Stomach smooth muscle (tissue), 2 donors: ENCODE data around the gene OSBP.

Experiments used
- H3K27ac ChIP-seq: one replicate; pipeline ENCODE4 v1.7.0; 2013; ENCODE audit warnings: mild to moderate bottlenecking, low read length, inconsistent platforms
- H3K27me3 ChIP-seq, 2 donors: one replicate each; pipeline ENCODE4 v1.7.0; 2013; ENCODE audit warnings: low read length in 2 of 2; ENCODE audit not compliant: insufficient read depth in 2 of 2, control insufficient read depth in 1 of 2
- H3K36me3 ChIP-seq, 2 donors: one replicate each; pipeline ENCODE4 v1.7.0; 2013; ENCODE audit warnings: low read length in 2 of 2; ENCODE audit not compliant: control insufficient read depth in 2 of 2, insufficient read depth in 2 of 2
- H3K4me1 ChIP-seq: one replicate; pipeline ENCODE4 v1.7.0; 2013; ENCODE audit warnings: low read length; ENCODE audit not compliant: control insufficient read depth, insufficient read depth
- H3K4me3 ChIP-seq, 2 donors: one replicate each; pipeline ENCODE4 v1.7.0; 2013; ENCODE audit warnings: low read length in 2 of 2
- H3K9ac ChIP-seq, 2 donors: one replicate each; pipeline ENCODE4 v1.7.0; 2013; ENCODE audit warnings: low read length in 2 of 2, mild to moderate bottlenecking in 1 of 2
- H3K9me3 ChIP-seq, 2 donors: one replicate each; pipeline ENCODE4 v1.7.0; 2013; ENCODE audit warnings: low read length in 2 of 2; ENCODE audit not compliant: control insufficient read depth in 2 of 2
- donor health status: healthy.
- donor health status: Pancreatic carcinoma.

Gene OSBP, protein sequence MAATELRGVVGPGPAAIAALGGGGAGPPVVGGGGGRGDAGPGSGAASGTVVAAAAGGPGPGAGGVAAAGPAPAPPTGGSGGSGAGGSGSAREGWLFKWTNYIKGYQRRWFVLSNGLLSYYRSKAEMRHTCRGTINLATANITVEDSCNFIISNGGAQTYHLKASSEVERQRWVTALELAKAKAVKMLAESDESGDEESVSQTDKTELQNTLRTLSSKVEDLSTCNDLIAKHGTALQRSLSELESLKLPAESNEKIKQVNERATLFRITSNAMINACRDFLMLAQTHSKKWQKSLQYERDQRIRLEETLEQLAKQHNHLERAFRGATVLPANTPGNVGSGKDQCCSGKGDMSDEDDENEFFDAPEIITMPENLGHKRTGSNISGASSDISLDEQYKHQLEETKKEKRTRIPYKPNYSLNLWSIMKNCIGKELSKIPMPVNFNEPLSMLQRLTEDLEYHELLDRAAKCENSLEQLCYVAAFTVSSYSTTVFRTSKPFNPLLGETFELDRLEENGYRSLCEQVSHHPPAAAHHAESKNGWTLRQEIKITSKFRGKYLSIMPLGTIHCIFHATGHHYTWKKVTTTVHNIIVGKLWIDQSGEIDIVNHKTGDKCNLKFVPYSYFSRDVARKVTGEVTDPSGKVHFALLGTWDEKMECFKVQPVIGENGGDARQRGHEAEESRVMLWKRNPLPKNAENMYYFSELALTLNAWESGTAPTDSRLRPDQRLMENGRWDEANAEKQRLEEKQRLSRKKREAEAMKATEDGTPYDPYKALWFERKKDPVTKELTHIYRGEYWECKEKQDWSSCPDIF

GRCh38 chr11:59615637-59616395, at the start of gene OSBP:
TSS of gene OSBP (minus strand) at chr11:59615774. CDS start at chr11:59615664, 110 bp downstream.
- H3K9me3 ChIP-seq = no peaks in the 10 kb centered on the region
- H3K36me3 ChIP-seq = no peaks in the 10 kb centered on the region
- H3K9ac ChIP-seq = peak within 1 kb of the TSS; percentile 83 to 97
- H3K4me3 ChIP-seq = peak within 1 kb of the TSS; percentile 88 to 97
- H3K27ac ChIP-seq = peak within 1 kb of the TSS; percentile 97
- no peaks in the 10 kb centered on the region for H3K27me3 ChIP-seq
- H3K4me1 ChIP-seq = peaks cover 28% of the 10 kb centered on the region

DNA sequence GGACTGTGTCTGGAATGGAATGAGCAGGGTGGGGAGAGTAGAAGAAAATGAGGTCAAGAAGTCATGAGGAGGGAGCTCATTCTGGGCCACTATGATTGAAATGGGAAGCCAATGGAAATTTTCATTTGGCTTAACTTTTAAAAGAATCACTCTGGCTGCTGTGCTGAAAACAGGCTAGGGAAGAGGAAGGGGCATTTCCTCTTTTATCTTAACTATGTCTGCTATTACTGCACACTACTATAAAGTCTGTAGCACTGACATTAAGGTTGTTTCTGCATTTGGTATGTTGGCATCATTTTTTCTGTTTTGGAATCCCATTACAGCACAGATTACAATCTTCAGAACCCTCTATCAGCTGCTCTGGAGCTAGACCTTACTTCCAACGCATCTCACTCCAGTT, 45.0 kb upstream of the OSBP start:
- Histone ChIP-seq H3K4me3 (no peak overlapping the region), H3K36me3 (peaks cover 19 to 32% of the 10 kb centered on the region in 2 donors), H3K9me3 (no peaks in the 10 kb centered on the region)

DNA sequence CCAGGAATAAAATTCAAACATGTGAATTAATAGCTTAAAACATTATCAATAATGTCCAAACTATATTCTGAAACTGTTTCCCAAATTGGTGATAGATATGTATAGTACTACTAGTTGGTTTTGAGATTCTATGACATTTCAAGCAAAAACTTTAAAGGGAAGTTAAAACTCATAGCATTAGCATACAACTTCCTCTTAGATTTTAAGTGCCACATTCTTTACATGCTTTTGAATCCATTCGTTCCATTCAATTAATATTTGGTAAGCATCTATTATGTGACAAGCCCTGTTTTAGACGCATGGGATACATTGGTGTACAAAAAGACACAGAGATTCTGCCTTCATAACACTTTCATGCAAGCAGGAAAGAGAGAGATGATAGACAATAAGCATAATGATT, 44.4 kb upstream of the OSBP start:
- no peaks in the 10 kb centered on the region for H3K9me3 ChIP-seq
- peaks cover 25 to 38% of the 10 kb centered on the region in 2 donors for H3K36me3 ChIP-seq
- H3K9ac ChIP-seq = no peak overlapping the region
- H3K4me1 ChIP-seq = no peaks in the 10 kb centered on the region
- no peak overlapping the region for H3K27ac ChIP-seq
- no peaks in the 10 kb centered on the region for H3K27me3 ChIP-seq
- no peak overlapping the region for H3K4me3 ChIP-seq

More for the DNA sequence above, 45.0 kb upstream of the OSBP start:
- Histone ChIP-seq H3K9ac (no peak overlapping the region), H3K27me3 (no peaks in the 10 kb centered on the region), H3K4me1 (no peaks in the 10 kb centered on the region), H3K27ac (no peak overlapping the region)

GRCh38 chr11:59658036-59658435, 42.5 kb upstream of the OSBP start:
- Histone ChIP-seq H3K27ac (no peak overlapping the region), H3K4me3 (no peak overlapping the region), H3K9me3 (no peaks in the 10 kb centered on the region), H3K27me3 (no peaks in the 10 kb centered on the region), H3K9ac (no peak overlapping the region), H3K4me1 (no peaks in the 10 kb centered on the region), H3K36me3 (peaks cover 36 to 47% of the 10 kb centered on the region in 2 donors)

DNA sequence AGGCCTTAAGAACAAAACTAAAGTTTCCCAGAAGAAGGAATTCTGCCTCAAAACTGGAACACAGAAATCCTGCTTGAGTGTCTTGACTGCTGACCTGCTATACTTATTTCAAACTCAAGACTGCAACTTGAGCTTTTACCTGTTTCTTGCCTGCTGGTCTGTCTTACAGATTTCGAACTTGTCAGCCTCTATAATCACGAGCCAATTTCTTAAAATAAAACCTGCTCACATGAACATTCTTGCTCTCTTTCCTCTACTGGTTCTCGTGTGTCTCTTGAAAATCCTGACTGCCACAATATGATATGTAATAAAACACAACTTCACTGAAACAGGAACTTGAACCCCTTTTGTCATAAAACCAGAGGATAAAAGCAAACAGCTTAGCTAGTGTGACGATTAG, 39.3 kb upstream of the OSBP start:
- Histone ChIP-seq H3K9me3 (no peaks in the 10 kb centered on the region), H3K27ac (no peak overlapping the region), H3K4me3 (no peak overlapping the region), H3K36me3 (peaks cover 53 to 61% of the 10 kb centered on the region in 2 donors), H3K9ac (no peak overlapping the region), H3K27me3 (no peaks in the 10 kb centered on the region), H3K4me1 (no peaks in the 10 kb centered on the region)

- Histone ChIP-seq H3K9ac (no peak overlapping the region), H3K4me1 (no peaks in the 10 kb centered on the region), H3K4me3 (no peak overlapping the region), H3K36me3 (peaks cover 34 to 50% of the 10 kb centered on the region in 2 donors), H3K9me3 (no peaks in the 10 kb centered on the region), H3K27ac (no peak overlapping the region), H3K27me3 (no peaks in the 10 kb centered on the region)
Measured at GRCh38 chr11:59647245-59647980, 31.8 kb upstream of the OSBP start.

DNA sequence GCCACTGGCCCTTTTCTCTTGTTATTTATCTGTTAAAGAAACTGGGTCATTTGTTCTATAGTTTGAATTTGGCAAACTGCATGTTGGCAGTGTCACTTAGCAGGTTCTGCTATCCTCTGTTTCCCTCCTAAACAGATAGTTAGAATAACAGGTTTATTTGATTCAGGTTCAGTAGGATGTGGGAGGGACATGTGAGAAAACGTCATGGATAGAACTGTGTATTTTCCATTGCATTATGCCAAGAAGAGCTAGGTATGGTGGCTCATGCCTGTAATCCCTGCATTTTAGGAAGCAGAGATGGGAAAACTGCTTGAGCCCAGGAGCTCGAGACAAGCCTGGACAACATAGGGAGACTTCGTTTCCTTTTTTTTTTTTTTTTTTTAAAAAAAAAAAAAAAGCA, 29.0 kb upstream of the OSBP start:
- Histone ChIP-seq H3K36me3 (peaks cover 37 to 50% of the 10 kb centered on the region in 2 donors), H3K27me3 (no peaks in the 10 kb centered on the region), H3K4me1 (no peaks in the 10 kb centered on the region), H3K9ac (no peak overlapping the region), H3K4me3 (no peak overlapping the region), H3K27ac (no peak overlapping the region), H3K9me3 (no peaks in the 10 kb centered on the region)

DNA sequence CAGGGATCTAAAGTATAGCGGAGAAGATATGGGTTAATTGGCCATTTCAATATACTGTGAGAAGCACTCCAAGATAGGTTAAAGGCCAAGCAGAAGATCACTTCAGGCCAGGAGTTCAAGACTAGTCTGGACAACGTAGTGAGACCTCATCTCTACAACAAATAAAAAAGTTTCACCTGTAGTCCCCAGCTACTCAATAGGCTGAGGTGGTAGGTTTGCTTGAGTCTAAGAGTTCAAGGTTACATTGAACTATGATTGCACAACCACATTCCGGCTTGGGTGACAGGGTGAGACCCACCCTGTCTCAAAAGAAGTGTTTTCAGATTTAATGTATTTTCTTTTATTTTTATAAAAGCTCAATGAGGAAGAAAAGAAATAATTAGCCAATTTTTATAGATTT, 27.8 kb upstream of the OSBP start:
- no peaks in the 10 kb centered on the region for H3K27me3 ChIP-seq
- H3K36me3 ChIP-seq = peaks cover 40 to 48% of the 10 kb centered on the region in 2 donors
- no peak overlapping the region for H3K4me3 ChIP-seq
- H3K9ac ChIP-seq = no peak overlapping the region
- H3K4me1 ChIP-seq = no peaks in the 10 kb centered on the region
- H3K9me3 ChIP-seq = no peaks in the 10 kb centered on the region
- no peak overlapping the region for H3K27ac ChIP-seq

- H3K9me3 ChIP-seq = no peaks in the 10 kb centered on the region
- no peak overlapping the region for H3K4me3 ChIP-seq
- peaks cover 42 to 54% of the 10 kb centered on the region in 2 donors for H3K36me3 ChIP-seq
- H3K9ac ChIP-seq = no peak overlapping the region
- no peaks in the 10 kb centered on the region for H3K27me3 ChIP-seq
- H3K4me1 ChIP-seq = no peaks in the 10 kb centered on the region
- no peak overlapping the region for H3K27ac ChIP-seq
Measured at GRCh38 chr11:59641156-59641555, 25.6 kb upstream of the OSBP start.

DNA sequence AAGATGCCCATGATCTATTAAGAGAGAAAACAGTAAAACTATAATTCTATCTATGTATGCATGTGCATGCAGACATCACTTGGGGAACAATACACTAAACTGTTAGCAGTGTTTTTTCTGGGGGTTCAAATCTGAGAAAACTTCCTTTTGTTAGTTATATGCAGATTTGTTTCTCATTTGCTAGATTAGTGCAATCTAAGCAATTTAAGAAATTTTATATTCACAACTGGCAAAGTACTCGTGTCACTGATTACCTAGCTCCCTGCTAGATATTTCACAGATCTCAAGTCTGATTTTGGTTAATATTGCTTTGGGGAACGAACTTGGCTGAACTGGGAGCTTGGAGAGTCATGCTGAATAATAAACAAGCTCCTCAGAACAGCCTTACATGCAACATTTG, 14.9 kb upstream of the OSBP start:
- peak overlapping the region in 1 of 2 donors; percentile 42 for H3K9ac ChIP-seq
- no peaks in the 10 kb centered on the region for H3K9me3 ChIP-seq
- no peaks in the 10 kb centered on the region for H3K4me1 ChIP-seq
- H3K4me3 ChIP-seq = no peak overlapping the region
- H3K27me3 ChIP-seq = no peaks in the 10 kb centered on the region
- H3K36me3 ChIP-seq = no peaks in the 10 kb centered on the region
- no peak overlapping the region for H3K27ac ChIP-seq
